Subcutaneous abdominal adipose tissue (tissue), 5 donors: ENCODE results near the gene DGKZ.
"Not testable (repeated sequence)": the region's sequence is repeated elsewhere in the genome, so short reads cannot be mapped to it uniquely, and the experiment has no call there.

Experiments
- H3K27ac ChIP-seq: one replicate; pipeline ENCODE4 v1.7.0; 2013; ENCODE audit warnings: low read depth, mild to moderate bottlenecking, inconsistent platforms, low read length, moderate library complexity
- H3K27me3 ChIP-seq, 5 donors: one replicate each; pipeline ENCODE4 v1.7.0; 2013; ENCODE audit warnings: low read length in 5 of 5, inconsistent platforms in 1 of 5; ENCODE audit not compliant: control insufficient read depth in 5 of 5, insufficient read depth in 4 of 5
- H3K36me3 ChIP-seq, 5 donors: one replicate each; pipeline ENCODE4 v1.7.0; 2013; ENCODE audit warnings: low read length in 5 of 5; ENCODE audit not compliant: control insufficient read depth in 5 of 5, insufficient read depth in 5 of 5
- H3K4me1 ChIP-seq, 5 donors: one replicate each; pipeline ENCODE4 v1.7.0; 2013; ENCODE audit warnings: low read length in 5 of 5, mild to moderate bottlenecking in 3 of 5, moderate library complexity in 1 of 5; ENCODE audit not compliant: control insufficient read depth in 5 of 5, insufficient read depth in 5 of 5
- H3K4me3 ChIP-seq, 5 donors: one replicate each; pipeline ENCODE4 v1.7.0; 2013; ENCODE audit warnings: low read length in 5 of 5, low read depth in 1 of 5
- H3K9ac ChIP-seq, 5 donors: one replicate each; pipeline ENCODE4 v1.7.0; 2013; ENCODE audit warnings: low read length in 5 of 5, mild to moderate bottlenecking in 4 of 5, moderate library complexity in 3 of 5
- H3K9me3 ChIP-seq, 5 donors: one replicate each; pipeline ENCODE4 v1.7.0; 2013; ENCODE audit warnings: low read length in 5 of 5; ENCODE audit not compliant: control insufficient read depth in 5 of 5
- donor health status: healthy.
- donor health status: healthy.
- donor health status: healthy.
- donor health status: healthy.
- donor health status: healthy.

DGKZ gene

DNA sequence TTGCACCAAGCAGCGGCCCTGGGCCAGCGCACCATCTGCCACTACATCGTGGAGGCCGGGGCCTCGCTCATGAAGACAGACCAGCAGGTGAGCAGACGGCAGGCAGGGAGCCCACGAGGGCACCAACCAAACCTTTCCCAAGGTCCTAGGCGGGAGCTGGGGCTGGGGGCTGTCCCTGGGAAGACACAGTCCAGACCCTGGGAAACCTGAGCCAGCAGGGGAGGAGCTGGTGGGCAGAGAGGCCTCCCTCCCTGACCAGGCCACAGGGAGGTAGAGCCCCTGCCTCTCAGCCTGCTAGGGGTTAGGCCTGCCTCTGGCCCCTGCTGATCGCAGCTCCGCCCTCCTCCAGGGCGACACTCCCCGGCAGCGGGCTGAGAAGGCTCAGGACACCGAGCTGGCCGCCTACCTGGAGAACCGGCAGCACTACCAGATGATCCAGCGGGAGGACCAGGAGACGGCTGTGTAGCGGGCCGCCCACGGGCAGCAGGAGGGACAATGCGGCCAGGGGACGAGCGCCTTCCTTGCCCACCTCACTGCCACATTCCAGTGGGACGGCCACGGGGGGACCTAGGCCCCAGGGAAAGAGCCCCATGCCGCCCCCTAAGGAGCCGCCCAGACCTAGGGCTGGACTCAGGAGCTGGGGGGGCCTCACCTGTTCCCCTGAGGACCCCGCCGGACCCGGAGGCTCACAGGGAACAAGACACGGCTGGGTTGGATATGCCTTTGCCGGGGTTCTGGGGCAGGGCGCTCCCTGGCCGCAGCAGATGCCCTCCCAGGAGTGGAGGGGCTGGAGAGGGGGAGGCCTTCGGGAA is 32.4 kb downstream of the DGKZ start:
- peaks cover 0 to 42% (median 40%) of the 10 kb centered on the region in 5 donors for H3K36me3 ChIP-seq
- H3K4me3 ChIP-seq, H3K27ac ChIP-seq, H3K9ac ChIP-seq, H3K9me3 ChIP-seq: not testable (repeated sequence)
- peaks cover 5 to 13% (median 8%) of the 10 kb centered on the region in 5 donors for H3K27me3 ChIP-seq
- H3K4me1 ChIP-seq = peaks cover 0 to 24% (median 17%) of the 10 kb centered on the region in 5 donors

DNA sequence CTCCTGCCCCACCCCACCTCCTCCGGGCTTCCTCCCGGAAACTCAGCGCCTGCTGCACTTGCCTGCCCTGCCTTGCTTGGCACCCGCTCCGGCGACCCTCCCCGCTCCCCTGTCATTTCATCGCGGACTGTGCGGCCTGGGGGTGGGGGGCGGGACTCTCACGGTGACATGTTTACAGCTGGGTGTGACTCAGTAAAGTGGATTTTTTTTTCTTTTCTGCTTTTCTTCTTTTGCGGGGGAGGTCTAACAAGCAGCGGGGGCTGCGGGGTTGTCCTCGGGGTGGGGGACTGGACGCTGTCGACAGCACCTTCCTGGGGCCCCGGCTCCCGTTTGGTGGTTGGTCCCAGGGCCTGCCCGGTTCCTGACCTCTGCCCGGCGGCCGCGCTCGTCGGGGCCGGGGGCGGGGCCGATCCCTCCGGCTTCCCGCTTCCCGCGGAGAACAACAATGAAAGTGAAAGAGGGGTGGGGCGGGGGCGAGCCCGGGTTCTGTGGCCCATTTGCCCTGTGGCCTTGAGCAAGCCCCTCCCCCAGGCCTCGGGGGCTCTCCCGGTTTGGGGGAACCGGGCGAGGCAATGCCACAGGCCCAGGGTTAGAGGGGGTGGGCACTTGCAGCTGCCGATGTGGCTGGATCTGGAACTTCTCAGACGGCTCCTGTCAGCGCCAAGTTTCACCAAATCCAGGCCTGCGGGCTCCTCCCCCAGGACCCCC is 33.2 kb downstream of the DGKZ start:
- H3K36me3 ChIP-seq = peaks cover 0 to 34% (median 32%) of the 10 kb centered on the region in 5 donors

GRCh38 chr11:46381048-46381818 is 34.0 kb downstream of the DGKZ start, which contains the start of gene MDK:
Gene MDK (plus strand): TSS chr11:46381669. CDS start chr11:46382058, 389 bp downstream.
- Histone ChIP-seq H3K27ac (peak within 1 kb of the TSS; percentile 54), H3K9me3 (no peaks in the 10 kb centered on the region), H3K9ac (peak within 1 kb of the TSS in 4 of 5 donors; percentile 47 to 77 (median 66)), H3K4me1 (peaks cover 0 to 24% (median 17%) of the 10 kb centered on the region in 5 donors), H3K36me3 (peaks cover 0 to 26% (median 25%) of the 10 kb centered on the region in 5 donors), H3K27me3 (peaks cover 5 to 25% (median 9%) of the 10 kb centered on the region in 5 donors), H3K4me3 (peak within 1 kb of the TSS; percentile 15 to 83 (median 77))

More for the DNA sequence above, 33.2 kb downstream of the DGKZ start:
- Histone ChIP-seq H3K4me3 (peak overlapping the region; percentile 15 to 83 (median 77)), H3K27me3 (peaks cover 5 to 19% (median 8%) of the 10 kb centered on the region in 5 donors), H3K4me1 (peaks cover 0 to 24% (median 17%) of the 10 kb centered on the region in 5 donors), H3K9ac (peak overlapping the region in 4 of 5 donors; percentile 47 to 77 (median 66)), H3K27ac (peak overlapping the region; percentile 54), H3K9me3 (no peaks in the 10 kb centered on the region)

DNA sequence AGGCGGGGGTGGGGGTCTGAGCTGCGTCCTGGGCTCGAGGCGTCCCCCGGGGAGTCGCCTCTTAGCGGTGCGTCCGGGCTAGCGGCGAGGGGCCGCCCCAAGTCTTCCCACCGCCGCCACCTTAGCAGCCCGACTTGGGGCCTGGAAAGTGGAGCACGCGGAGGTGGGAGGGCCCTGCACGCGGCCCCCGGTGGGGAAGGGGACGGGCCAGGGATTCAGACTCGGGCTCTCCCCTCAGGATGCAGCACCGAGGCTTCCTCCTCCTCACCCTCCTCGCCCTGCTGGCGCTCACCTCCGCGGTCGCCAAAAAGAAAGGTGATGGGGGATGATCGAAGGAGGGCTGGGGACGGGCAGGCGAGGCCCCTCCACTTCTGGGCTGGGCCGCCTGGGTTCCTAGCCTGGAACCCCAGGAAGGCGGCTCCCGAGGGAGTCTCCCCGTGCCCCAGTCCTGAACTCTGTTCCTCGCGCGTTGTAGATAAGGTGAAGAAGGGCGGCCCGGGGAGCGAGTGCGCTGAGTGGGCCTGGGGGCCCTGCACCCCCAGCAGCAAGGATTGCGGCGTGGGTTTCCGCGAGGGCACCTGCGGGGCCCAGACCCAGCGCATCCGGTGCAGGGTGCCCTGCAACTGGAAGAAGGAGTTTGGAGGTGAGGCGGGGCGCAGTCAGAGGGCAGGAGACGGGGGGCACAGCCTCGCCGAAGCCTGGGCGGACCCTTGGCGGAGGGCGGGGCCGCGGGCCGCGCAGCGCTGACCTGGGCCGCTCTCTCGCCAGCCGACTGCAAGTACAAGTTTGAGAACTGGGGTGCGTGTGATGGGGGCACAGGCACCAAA is 34.8 kb downstream of the DGKZ start:
- H3K4me1 ChIP-seq = peaks cover 0 to 24% (median 17%) of the 10 kb centered on the region in 5 donors
- no peaks in the 10 kb centered on the region for H3K9me3 ChIP-seq

DNA sequence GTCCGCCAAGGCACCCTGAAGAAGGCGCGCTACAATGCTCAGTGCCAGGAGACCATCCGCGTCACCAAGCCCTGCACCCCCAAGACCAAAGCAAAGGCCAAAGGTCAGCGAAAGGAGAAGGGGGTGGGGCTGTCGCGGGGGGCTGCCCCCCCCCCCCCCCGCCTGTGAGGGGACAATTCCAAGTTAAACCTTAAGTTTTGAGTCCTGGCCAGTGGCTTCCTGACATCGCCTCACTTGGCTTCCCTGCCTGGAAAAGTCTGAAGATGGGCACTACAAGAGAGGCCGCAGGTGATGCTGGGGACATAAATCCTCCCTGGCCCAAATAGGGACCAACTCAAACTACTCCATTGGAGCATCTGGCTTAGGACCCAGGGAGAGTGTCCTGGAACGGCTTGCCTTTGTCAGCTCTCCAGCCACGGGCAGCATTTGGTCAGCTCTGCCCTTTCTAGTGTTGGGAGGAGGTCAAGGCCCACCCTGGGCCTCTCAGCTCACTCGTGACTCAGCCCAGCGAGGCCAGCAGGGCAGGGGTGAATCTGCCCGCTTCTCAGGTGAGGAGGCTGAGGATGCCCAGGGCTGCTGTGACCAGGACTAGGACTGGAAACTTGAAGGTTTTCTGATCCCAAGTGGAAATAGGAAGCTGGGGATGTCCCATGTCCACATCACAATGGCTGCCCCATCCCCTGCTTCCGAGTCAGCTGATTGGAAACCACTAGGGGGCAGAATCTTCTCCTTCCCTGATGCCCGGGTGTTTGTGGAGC is 35.6 kb downstream of the DGKZ start:
- peaks cover 0 to 24% (median 17%) of the 10 kb centered on the region in 5 donors for H3K4me1 ChIP-seq
- H3K36me3 ChIP-seq = peaks cover 0 to 10% (median 9%) of the 10 kb centered on the region in 5 donors
- peaks cover 9 to 35% (median 23%) of the 10 kb centered on the region in 5 donors for H3K27me3 ChIP-seq
- H3K9me3 ChIP-seq = no peaks in the 10 kb centered on the region
- H3K27ac ChIP-seq = no peak overlapping the region
- no peak overlapping the region for H3K9ac ChIP-seq
- H3K4me3 ChIP-seq = peak overlapping the region in 4 of 5 donors; percentile 44 to 66 (median 57)

More for the DNA sequence above, 34.8 kb downstream of the DGKZ start:
- Histone ChIP-seq H3K36me3 (peaks cover 0 to 18% (median 17%) of the 10 kb centered on the region in 5 donors), H3K9ac (peak overlapping the region in 1 of 5 donors; percentile 41), H3K27me3 (peaks cover 5 to 30% (median 17%) of the 10 kb centered on the region in 5 donors), H3K27ac (no peak overlapping the region), H3K4me3 (peak overlapping the region in 4 of 5 donors; percentile 44 to 66 (median 57))

DNA sequence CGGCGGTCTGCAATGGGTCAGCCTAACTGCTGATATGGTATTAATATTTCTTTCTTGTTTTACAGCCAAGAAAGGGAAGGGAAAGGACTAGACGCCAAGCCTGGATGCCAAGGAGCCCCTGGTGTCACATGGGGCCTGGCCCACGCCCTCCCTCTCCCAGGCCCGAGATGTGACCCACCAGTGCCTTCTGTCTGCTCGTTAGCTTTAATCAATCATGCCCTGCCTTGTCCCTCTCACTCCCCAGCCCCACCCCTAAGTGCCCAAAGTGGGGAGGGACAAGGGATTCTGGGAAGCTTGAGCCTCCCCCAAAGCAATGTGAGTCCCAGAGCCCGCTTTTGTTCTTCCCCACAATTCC is 36.1 kb downstream of the DGKZ start:
- Histone ChIP-seq H3K9ac (no peak overlapping the region), H3K27ac (no peak overlapping the region), H3K4me1 (peaks cover 0 to 24% (median 17%) of the 10 kb centered on the region in 5 donors), H3K9me3 (no peaks in the 10 kb centered on the region), H3K36me3 (peaks cover 0 to 5% (median 4%) of the 10 kb centered on the region in 5 donors), H3K27me3 (peaks cover 15 to 41% (median 29%) of the 10 kb centered on the region in 5 donors), H3K4me3 (no peak overlapping the region)

GRCh38 chr11:46383974-46384701 is 36.9 kb downstream of the DGKZ start:
- Histone ChIP-seq H3K27ac (no peak overlapping the region), H3K4me3 (no peak overlapping the region), H3K27me3 (peaks cover 22 to 48% (median 36%) of the 10 kb centered on the region in 5 donors), H3K36me3 (no peaks in the 10 kb centered on the region), H3K9ac (no peak overlapping the region), H3K4me1 (peaks cover 0 to 27% (median 19%) of the 10 kb centered on the region in 5 donors), H3K9me3 (no peaks in the 10 kb centered on the region)
